GM19023 (cell line): ENCODE data around the gene RBM14.
A peak's percentile ranks its signal among the peaks of the same experiment; 100 is the strongest.
"Not testable (repeated sequence)": the region's sequence is repeated elsewhere in the genome, so short reads cannot be mapped to it uniquely, and the experiment has no call there.

Experiments used
- ATAC-seq: cut with Tn5 transposase; IDR thresholded peaks from one replicate; pipeline ENCODE4 v1.9.1; 2021; ENCODE audit warnings: mild to moderate bottlenecking, moderate library complexity; ENCODE audit not compliant: unreplicated experiment

The RBM14 gene

GRCh38 chr11:66632952-66633351, 16.5 kb downstream of the RBM14 start:
- ATAC-seq: no peak

- ATAC-seq: no peak
Observed at GRCh38 chr11:66636411-66636810, 20.0 kb downstream of the RBM14 start.

- ATAC-seq: no peak
Observed at GRCh38 chr11:66637557-66638176, 21.2 kb downstream of the RBM14 start.

DNA sequence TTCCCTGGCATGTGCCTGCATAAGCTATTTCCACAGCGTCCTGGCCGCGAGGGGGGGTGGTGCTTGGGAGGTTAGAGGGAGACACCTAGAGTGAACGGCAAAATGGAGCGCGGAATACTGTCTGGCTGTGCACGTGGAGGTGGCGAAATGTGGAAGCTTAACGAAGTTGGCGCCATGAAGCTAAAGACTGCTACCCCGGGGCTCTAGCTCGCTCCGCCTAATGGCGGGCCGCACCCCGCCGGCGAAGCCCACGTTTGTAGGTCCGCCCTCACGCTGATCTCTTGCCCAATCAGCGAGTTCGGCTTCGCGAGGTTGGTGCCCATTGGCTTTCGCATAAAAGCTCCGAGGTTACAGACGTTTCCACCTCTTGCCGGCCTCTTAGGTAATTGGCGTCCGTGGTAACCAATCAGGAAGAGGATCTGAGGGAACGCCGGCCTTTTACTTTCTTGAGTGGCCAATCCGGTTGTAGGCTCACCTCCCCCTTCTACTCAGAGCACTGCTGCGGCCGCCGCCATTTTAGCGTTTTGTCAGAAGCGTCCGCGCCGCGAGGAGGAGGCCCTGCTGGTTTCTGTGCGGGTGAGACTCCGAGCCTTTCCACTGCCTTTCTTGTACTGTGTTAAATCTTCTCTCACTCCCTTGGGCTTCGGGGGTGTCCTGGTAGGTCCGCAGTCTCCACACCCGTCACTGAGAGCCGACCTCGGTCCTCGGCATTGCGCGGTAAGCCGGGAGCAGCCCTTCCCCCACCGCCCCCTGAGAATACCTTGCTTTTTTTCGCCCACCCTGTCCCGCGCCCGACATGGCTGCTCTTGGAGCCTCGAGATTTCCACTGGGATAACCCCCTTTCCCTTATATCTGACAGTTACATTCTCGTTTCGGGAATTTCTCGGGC, 22.0 kb downstream of the RBM14 start, which contains the start of gene RBM4:
TSS of gene RBM4 (plus strand) at position 527 of the 889 bp plus-strand sequence. CDS start 1,009 bp downstream, outside the sequence.
- ATAC-seq: peak; percentile 97

- no peak for ATAC-seq
Observed at GRCh38 chr11:66639066-66639813, 22.8 kb downstream of the RBM14 start.

- not testable (repeated sequence) for ATAC-seq
Observed at GRCh38 chr11:66639814-66640340, 23.4 kb downstream of the RBM14 start.

GRCh38 chr11:66641834-66642233, 25.4 kb downstream of the RBM14 start:
- no peak for ATAC-seq

DNA sequence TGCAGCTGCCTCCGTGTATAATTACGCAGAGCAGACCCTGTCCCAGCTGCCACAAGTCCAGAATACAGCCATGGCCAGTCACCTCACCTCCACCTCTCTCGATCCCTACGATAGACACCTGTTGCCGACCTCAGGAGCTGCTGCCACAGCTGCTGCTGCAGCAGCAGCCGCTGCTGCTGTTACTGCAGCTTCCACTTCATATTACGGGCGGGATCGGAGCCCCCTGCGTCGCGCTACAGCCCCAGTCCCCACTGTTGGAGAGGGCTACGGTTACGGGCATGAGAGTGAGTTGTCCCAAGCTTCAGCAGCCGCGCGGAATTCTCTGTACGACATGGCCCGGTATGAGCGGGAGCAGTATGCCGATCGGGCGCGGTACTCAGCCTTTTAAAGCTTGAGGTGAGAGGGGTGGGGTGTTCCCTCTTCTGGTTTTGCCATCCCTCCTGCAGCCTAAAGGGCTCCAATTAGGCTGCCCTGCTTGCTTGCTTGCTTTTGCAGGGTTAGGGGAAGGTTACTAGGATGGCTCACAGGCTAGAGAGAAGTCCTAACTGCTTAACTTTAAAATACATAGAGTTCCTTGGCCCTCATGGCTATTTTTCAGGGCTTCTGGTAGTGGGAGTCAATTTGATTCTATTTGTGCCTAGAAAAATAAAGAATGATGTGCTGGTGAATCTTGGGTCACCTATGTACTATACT, 27.5 kb downstream of the RBM14 start:
- ATAC-seq: no peak

DNA sequence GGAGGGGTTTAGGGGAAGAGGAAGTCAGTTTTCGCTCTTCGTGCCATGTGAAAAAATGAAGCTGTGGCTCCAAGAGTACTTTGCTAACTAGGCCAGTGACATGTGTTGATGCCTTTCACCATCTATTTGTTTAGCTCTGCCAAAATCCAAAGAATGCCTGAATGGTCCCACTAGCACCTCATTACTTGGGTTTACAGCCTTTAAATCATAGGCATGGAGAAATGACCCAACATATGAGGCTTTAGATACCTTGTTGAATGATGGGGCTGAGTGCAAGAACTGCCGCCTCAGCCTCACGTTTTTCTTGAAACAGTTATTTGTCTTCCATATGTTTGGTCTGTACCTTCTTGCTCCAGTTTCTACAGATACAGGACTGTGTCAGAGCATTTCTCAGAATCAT, 30.4 kb downstream of the RBM14 start:
- ATAC-seq: no peak

DNA sequence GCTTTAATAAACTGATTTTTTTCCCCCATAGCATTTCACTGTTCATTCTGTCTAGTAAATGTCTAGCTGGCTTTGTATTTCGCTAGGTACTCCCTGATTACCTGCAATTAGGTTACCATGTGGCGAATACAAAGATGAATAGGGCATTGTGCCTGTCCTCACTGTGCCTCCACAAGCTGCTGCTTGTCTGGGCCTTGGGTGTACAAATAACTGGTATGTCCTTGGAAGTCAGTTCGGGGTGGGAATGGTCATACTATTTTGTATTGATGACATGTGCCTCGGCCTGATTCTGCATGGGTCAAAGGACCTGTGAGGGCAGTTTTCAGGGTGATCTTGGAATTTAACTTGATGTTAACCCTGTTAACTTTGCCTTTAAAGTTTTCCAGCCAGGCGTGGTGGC, 33.5 kb downstream of the RBM14 start:
- no peak for ATAC-seq

- ATAC-seq: no peak
Observed at GRCh38 chr11:66651016-66651415, 34.6 kb downstream of the RBM14 start.

DNA sequence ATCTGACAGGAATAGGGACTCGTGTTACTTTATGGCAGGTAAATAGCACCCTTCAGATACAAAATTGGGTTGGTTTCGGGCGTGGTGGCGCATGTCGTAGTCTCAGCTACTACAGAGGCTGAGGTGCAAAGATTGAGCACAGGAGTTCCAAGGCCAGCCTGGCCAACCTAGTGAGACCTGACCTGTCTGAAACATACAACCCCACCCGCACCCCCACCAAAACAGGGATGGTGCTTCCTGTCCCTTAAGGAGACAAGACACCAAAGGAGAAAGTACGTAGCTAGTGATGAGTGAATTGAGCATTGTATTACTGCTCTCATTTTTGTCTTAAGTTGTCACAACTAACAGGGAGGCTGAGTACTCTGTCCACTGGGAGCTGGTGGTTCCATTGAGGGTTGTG, 36.2 kb downstream of the RBM14 start:
- ATAC-seq: no peak

DNA sequence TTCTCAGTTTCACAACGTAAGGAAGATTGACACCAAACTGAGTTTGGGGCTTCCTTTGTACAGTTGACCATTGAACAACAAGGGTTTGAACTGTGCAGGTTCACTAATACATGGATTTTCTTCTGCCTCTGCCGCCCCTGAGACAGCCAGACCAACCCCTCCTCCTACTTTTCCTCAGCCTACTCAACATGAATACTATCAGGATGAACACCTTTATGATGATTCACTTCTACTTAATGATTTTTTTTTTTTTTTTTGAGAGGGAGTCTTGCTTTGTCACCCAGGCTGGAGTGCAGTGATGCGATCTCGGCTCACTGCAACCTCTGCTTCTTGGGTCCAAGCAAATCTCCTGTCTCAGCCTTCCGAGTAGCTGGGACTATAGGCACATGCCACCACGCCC, 36.7 kb downstream of the RBM14 start:
- no peak for ATAC-seq

DNA sequence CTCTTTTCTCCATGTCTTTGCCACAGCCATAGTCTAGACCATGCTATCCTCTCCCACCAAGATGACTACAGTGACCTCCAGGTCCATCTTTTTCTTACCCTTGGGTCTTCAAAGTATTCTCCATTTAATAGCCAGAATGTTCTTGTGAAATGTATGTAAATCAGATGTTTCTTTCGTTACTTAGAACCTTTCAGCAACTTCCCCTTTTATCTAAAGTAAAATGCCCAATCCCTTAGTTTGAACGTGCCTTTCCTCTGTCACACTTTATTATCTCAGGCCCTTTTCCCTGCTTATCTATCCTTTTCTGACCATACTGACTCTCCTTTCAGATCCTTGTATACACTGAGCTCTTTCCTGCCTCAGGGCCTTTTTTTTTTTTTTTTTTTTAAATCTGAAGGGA, 43.3 kb downstream of the RBM14 start:
- ATAC-seq: no peak

GRCh38 chr11:66663741-66664296, 47.4 kb downstream of the RBM14 start:
- no peak for ATAC-seq

GRCh38 chr11:66665369-66665768, 48.9 kb downstream of the RBM14 start:
- no peak for ATAC-seq

DNA sequence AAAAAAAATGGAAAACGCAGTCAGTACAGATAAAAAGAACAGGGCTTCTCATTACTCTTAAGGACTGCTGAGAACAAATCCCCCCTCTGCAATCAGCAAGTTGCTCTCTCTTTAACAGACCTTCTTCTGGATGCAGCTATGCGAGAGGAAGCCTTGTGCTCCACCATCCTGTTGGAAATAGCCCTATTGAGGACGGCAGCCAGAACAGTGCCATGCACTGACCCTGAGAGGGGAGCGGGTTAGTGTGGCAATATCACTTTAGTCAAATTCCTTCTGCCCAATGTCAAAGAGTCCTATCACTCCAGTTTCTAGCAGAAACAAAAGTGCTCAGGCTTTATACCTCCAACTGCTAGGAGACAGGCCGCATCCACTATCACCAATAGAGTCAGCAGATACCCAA, 54.4 kb downstream of the RBM14 start:
- ATAC-seq: no peak

DNA sequence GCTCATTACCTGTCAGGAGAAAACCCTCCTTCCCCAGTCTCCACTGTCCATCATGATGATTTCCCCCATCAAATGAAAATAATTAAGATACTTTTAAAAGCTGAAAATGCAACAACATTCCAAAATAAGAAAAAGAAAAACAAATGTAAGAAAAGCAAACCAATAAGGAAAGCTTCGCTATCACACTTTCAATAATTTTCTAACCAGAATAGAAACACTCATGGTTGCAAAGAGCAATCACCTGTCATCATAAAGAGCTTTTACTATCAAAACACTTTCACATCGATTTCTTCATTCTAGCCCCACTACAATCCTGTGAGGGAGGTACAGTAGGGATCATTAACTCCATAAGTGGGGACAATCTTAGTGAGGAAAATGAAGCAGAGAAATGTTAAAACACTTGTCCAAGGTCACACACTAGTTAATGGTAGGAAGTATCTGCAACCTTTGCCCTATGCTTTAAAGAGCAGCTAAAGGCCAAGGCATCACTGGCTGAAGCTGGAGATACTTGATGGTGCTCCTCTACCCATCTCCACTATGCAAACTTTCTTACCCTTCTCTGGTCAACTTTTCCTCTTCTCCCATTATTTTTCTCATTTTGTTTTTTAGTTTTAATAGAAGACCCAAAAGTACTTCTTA, 58.7 kb downstream of the RBM14 start:
- ATAC-seq: no peak

- ATAC-seq: no peak
Observed at GRCh38 chr11:66676282-66676919, 60.0 kb downstream of the RBM14 start.
